Measurements from ENCODE around the gene GNB1. TPM values are rescaled to one million over a fixed set of nuclear protein-coding genes. Genes with fewer than 3 reads are reported as not detected.
A peak's percentile ranks its signal among the peaks of the same experiment; 100 is the strongest.

GNB1 gene
- total RNA-seq, 4 donors from 2014 or later, result 54.3 to 102 (median 74.7) TPM

GRCh38 chr1:1788646-1789431 is 102.0 kb downstream of the GNB1 start:
- H3K27ac ChIP-seq, result no peak overlapping the region
- no peaks in the 10 kb centered on the region for H3K9me3 ChIP-seq
- peaks cover 0 to 1% (median 0%) of the 10 kb centered on the region in 3 donors for H3K4me1 ChIP-seq
- intact Hi-C loops (cut with DNase I), result no loop called here
- H3K27me3 ChIP-seq, result no peaks in the 10 kb centered on the region
- H3K36me3 ChIP-seq, result peaks cover 39 to 99% (median 66%) of the 10 kb centered on the region in 3 donors
- peak in 2 of 6 experiments; percentile 19 to 37 for TF ChIP-seq CTCF (IDR thresholded peaks at IDR 0.05)
- TF ChIP-seq POLR2A (IDR thresholded peaks at IDR 0.05), result no peak
- WGBS, 2 donors, result 73 to 84% methylated on average over 14 to 25 of the region's 25 CpGs
- no peak for DNase-seq
- H3K4me3 ChIP-seq, result no peak overlapping the region

GRCh38 chr1:1788136-1788535 is 102.8 kb downstream of the GNB1 start:
- 83 to 100% methylated on average over 1 to 3 of the region's 7 CpGs for WGBS, 2 donors
- DNase-seq, result no peak
- intact Hi-C loops (cut with DNase I), result no loop called here

GRCh38 chr1:1786836-1787605 is 103.9 kb downstream of the GNB1 start:
- WGBS, 2 donors, result 83 to 85% methylated on average over 10 to 19 of the region's 20 CpGs
- H3K4me3 ChIP-seq, result no peak overlapping the region
- H3K27ac ChIP-seq, result no peak overlapping the region
- peaks cover 32 to 80% (median 54%) of the 10 kb centered on the region in 3 donors for H3K36me3 ChIP-seq
- no peaks in the 10 kb centered on the region for H3K27me3 ChIP-seq
- peaks cover 17 to 19% (median 17%) of the 10 kb centered on the region in 3 donors for H3K4me1 ChIP-seq
- TF ChIP-seq POLR2A (IDR thresholded peaks at IDR 0.05), result no peak
- no peak for TF ChIP-seq CTCF (IDR thresholded peaks at IDR 0.05)
- intact Hi-C loops (cut with DNase I), result no loop called here
- DNase-seq, result no peak
- no peaks in the 10 kb centered on the region for H3K9me3 ChIP-seq

More at GRCh38 chr1:1788136-1788535, 102.8 kb downstream of the GNB1 start:
- Histone ChIP-seq H3K4me1 (peaks cover 5 to 8% (median 6%) of the 10 kb centered on the region in 3 donors), H3K27ac (no peak overlapping the region), H3K27me3 (no peaks in the 10 kb centered on the region), H3K9me3 (no peaks in the 10 kb centered on the region), H3K4me3 (no peak overlapping the region), H3K36me3 (peaks cover 32 to 92% (median 65%) of the 10 kb centered on the region in 3 donors)
- TF ChIP-seq CTCF (IDR thresholded peaks at IDR 0.05) (no peak), POLR2A (IDR thresholded peaks at IDR 0.05) (no peak)

GRCh38 chr1:1785666-1786065 is 105.2 kb downstream of the GNB1 start:
- no peak overlapping the region for H3K27ac ChIP-seq
- TF ChIP-seq POLR2A (IDR thresholded peaks at IDR 0.05) (no peak), CTCF (IDR thresholded peaks at IDR 0.05) (no peak)
- H3K36me3 ChIP-seq, result peaks cover 26 to 67% (median 41%) of the 10 kb centered on the region in 3 donors
- H3K4me1 ChIP-seq, result peaks cover 29 to 33% (median 31%) of the 10 kb centered on the region in 3 donors
- WGBS, 2 donors, result 89% methylated on average over 10 of the region's 10 CpGs
- no peaks in the 10 kb centered on the region for H3K27me3 ChIP-seq
- intact Hi-C loops (cut with DNase I), result no loop called here
- H3K4me3 ChIP-seq, result no peak overlapping the region
- no peak for DNase-seq
- H3K9me3 ChIP-seq, result no peaks in the 10 kb centered on the region

GRCh38 chr1:1784933-1785332 is 106.0 kb downstream of the GNB1 start:
- Histone ChIP-seq H3K27ac (no peak overlapping the region), H3K27me3 (no peaks in the 10 kb centered on the region), H3K4me3 (no peak overlapping the region), H3K9me3 (no peaks in the 10 kb centered on the region), H3K36me3 (peaks cover 19 to 60% (median 33%) of the 10 kb centered on the region in 3 donors), H3K4me1 (peaks cover 34 to 40% (median 38%) of the 10 kb centered on the region in 3 donors)
- WGBS, 2 donors, result 90 to 93% methylated on average over 6 to 9 of the region's 13 CpGs
- TF ChIP-seq POLR2A (IDR thresholded peaks at IDR 0.05) (no peak), CTCF (IDR thresholded peaks at IDR 0.05) (no peak)
- no peak for DNase-seq
- intact Hi-C loops (cut with DNase I), result no loop called here
